GM18502 (cell line): ENCODE data around the gene RNF181.
"Not testable (repeated sequence)": the region's sequence is repeated elsewhere in the genome, so short reads cannot be mapped to it uniquely, and the experiment has no call there.

Experiments used
- ATAC-seq: cut with Tn5 transposase; IDR thresholded peaks from one replicate; pipeline ENCODE4 v1.9.1; 2021; ENCODE audit warnings: mild to moderate bottlenecking; ENCODE audit not compliant: unreplicated experiment, poor library complexity

Gene RNF181

DNA sequence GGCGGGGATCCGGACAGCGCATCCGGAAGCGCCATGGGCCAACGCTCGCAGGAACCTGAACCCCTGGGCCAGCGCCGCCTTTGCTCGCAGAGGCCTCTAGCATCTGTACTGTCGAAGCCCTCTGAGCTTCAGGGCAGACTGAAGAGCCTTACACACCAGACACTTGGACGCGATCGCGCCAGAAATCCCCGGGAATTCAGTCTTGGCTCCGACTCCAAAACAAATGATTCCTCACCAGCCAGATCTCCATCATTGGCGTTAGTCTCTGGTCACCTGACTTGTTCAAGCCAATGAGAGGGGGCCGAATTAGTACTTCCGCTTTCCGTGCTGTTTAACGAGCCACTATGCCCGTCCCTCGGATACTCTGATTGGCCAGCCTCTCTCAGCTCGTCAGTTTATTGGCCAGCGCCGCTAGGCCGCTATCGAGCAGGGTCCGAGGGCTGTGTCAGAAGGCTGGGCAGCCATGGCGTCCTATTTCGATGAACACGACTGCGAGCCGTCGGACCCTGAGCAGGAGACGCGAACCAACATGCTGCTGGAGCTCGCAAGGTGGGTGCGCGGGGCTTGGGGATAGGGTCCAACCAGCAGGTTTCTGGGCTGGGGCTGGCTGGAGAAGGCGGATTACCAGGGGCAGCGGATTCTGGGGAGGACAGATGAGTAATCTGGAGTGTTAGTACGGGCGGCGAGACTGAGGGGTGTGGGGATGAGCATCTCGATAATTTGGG is at the start of gene RNF181:
TSS of gene RNF181 (plus strand) at position 445 of the 725 bp plus-strand sequence. CDS start at position 464, 19 bp downstream.
- peak; percentile 98 for ATAC-seq

GRCh38 chr2:85545780-85546240 is 49.7 kb upstream of the RNF181 start:
- no peak for ATAC-seq

GRCh38 chr2:85547089-85547858 is 48.3 kb upstream of the RNF181 start:
- ATAC-seq = no peak

- ATAC-seq = no peak
Observed at GRCh38 chr2:85547859-85548607, 47.5 kb upstream of the RNF181 start.

DNA sequence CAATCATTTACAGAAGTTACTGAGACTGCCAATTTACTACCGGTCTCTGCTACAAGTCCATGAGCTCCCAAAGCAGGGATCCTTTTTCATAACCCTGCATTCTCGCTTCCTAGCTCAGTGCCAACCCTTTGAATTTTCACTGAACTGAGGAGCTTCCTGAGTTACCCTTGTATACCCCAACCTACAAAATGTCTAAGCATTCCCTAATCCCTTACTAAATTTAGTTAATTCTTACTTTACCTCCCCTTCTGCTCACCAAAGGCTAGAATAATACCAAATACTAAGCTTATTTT is 47.0 kb upstream of the RNF181 start:
- ATAC-seq = no peak

GRCh38 chr2:85549095-85549494 is 46.5 kb upstream of the RNF181 start:
- no peak for ATAC-seq

DNA sequence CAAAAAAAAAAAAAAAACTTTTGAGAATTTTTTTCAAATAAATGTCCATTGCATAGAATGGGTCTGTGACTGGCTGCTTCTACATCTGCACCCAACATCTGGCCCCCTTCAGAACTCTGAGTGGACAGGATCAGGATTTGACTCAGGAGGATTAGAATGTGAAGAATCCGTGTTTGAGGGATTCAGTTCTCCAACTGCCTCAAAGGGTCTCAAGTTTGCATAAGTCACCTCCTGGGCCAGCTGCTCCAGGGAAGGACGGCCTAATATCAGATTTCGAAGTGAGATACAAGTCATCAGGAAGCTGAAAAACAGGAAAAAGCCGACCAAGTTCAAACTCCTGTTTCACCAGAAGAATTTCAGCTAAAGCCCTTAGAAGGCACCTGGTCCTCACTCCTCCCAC is 45.7 kb upstream of the RNF181 start:
- no peak for ATAC-seq

- ATAC-seq = no peak
Observed at GRCh38 chr2:85550486-85550885, 45.1 kb upstream of the RNF181 start.

- peak; percentile 78 for ATAC-seq
Observed at GRCh38 chr2:85551698-85552678, 43.6 kb upstream of the RNF181 start.

- no peak for ATAC-seq
Observed at GRCh38 chr2:85553184-85553583, 42.4 kb upstream of the RNF181 start.

DNA sequence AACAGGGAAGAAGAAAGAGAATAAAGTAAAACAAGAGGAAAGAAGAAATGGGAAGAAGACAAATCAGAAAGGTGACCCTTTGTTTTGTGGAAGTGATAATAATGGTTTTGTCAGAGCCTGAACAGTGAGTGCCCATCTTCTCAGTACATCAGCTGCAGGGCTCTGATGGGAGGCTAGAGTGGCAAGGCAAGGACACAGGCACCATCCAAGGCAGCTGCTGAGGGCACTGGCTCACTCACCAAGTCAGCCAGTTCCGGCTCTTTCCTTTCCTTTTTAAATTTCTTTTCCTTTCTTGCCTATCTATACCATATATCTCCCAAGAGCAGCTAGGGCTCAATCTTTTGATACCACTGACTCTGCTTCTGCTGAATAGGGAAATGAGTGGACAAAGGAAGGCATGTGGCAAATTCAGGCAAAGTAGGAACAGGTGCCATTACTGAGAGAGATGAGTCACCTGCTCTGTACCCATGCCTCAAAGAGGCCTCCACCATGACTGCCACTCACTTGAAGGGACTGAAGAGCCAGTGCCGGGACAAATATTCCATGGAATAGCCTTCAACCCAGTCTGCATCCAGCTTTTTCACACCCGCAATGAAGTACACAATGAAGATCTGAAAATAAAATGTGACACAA is 40.4 kb upstream of the RNF181 start:
- no peak for ATAC-seq

DNA sequence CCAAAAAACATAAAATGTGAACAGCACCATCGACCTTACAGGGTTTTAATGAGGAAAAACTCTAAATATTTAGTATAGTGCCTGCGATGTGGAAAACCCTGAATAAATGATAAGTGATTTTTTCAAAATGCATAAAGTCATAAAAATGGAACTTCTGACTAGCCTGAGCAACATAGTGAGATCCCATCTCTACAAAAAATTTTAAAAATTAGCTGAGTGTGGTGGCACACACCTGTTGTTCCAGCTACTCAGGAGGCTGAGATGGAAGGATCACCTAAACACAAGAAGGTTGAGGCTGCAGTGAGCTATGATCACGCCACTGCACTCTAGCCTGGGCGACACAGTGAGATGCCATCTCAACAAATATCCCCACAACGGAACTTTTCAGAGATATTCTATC is 38.4 kb upstream of the RNF181 start:
- no peak for ATAC-seq

DNA sequence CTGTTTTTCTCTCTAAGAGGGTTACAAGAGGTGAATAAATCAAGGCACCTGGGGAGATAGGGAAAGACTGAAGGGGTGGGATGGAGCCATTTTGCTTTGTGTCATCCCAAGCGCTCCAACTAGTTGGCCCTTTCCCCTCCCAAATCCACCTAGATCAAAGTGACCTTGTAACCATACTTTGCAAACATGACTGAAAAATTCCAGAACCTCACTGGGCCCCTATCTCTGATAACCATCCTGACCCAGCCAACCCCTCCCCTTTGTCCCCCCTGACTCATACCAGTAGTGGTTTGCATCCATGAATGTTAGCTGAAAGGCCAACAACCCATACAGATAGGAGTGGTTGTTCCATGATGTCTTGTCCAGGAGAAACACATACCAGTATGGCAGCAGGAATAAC is 37.4 kb upstream of the RNF181 start:
- ATAC-seq = no peak

GRCh38 chr2:85560403-85560726 is 35.2 kb upstream of the RNF181 start:
- ATAC-seq = not testable (repeated sequence)

DNA sequence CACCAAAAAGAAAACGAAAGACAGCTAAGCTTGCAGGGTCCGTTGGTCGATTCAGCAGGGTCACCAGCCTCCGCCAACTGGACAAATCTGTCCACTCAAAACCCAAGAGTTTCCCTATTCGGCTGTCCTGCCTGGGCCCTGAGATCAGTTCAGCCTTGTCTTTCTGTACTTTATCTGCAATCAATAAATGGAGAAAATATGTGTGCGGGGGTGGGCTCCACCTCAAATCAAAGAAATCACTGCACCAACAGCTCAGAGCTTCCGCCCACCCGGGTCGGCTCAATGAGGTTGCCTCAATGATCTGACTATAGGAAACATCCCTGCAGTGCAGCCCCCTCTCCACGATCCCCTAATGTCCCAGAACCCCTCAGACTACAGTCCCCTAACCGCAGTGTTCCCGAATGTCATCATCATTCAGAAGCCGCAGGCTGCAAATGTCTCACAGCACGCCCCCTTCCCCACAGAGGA is 34.7 kb upstream of the RNF181 start:
- ATAC-seq = peak; percentile 28

GRCh38 chr2:85561280-85562212 is 34.0 kb upstream of the RNF181 start, which contains the start of gene GGCX:
TSS of gene GGCX (minus strand) at chr2:85561493. CDS start at chr2:85561428, 65 bp downstream.
- ATAC-seq = peak; percentile 95

DNA sequence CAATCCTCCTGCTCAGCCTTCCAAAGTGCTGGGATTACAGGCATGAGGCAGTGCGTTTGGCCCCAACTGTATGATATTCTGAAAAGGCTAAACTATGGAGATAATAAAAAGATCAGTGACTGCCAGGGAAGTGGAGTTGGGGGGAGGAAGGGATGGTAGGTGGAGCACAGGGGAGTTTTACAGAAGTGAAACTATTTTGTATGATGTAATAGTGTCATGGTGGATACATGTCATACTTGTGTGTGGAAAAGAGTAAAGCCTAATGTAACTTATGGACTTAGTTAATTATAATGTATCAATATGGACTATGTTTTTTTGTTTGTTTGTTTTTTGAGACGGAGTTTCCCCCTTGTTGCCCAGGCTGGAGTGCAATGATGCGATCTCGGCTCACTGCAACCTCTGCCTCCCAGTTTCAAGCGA is 31.4 kb upstream of the RNF181 start:
- no peak for ATAC-seq

DNA sequence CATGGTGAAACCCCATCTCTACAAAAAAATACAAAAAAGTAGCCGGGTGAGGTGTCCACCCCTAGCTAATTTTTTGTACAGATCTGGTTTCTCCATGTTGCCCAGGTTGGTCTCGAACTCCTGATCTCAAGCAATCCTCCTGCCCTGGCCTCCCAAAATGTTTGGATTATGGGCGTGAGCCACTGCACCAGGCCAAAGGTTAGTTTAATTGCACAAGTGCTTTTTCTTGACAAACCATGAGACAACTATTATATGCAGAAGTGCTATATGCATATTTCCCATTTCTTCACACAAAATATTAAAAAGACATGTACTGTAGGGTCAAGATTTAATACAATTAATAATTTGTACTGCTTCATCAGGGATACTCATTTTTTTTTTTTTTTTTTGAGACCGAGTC is 29.3 kb upstream of the RNF181 start:
- no peak for ATAC-seq
